ENCODE data around the gene SLC39A11. TPM values are rescaled to one million over a fixed set of nuclear protein-coding genes. Genes with fewer than 3 reads are reported as not detected.

SLC39A11 gene
- total RNA-seq, 2 donors from 2014 or later, result 18.1 to 20.1 TPM

GRCh38 chr17:72869630-72870029, 222.9 kb downstream of the SLC39A11 start:
- WGBS, 2 experiments (ENCODE audit: insufficient coverage in 1 of 2, insufficient read length in 1 of 2), result 89 to 100% methylated on average over 6 to 7 of the region's 7 CpGs
- H3K9ac ChIP-seq (ENCODE audit: extremely low read depth, low read length, poor library complexity, severe bottlenecking), result no peak overlapping the region
- Mint-ChIP-seq H3K27me3 (ENCODE audit: insufficient read depth) (no peaks in the 10 kb centered on the region), H3K36me3 (ENCODE audit: low read depth) (peaks cover 4% of the 10 kb centered on the region), H3K9me3 (peaks cover 23% of the 10 kb centered on the region), H3K4me3 (no peak overlapping the region), H3K27ac (no peak overlapping the region), H3K4me1 (no peaks in the 10 kb centered on the region)
- no peak for DNase-seq
- no peaks in the 10 kb centered on the region for H3K36me3 ChIP-seq (ENCODE audit: control insufficient read depth, insufficient read depth, low read length)
- no peak for TF ChIP-seq CTCF (conservative IDR thresholded peaks at IDR 0.05)
- no peak overlapping the region for H3K27ac ChIP-seq (ENCODE audit: low read depth, low read length)
- no peaks in the 10 kb centered on the region for H3K27me3 ChIP-seq (ENCODE audit: control insufficient read depth, insufficient read depth, low read length, poor library complexity, severe bottlenecking)
- H3K4me3 ChIP-seq (ENCODE audit: low read length), result no peak overlapping the region
- no peaks in the 10 kb centered on the region for H3K4me1 ChIP-seq (ENCODE audit: control insufficient read depth, insufficient read depth, low read length)
- H3K9me3 ChIP-seq (ENCODE audit: control insufficient read depth, low read length), result peaks cover 7% of the 10 kb centered on the region

GRCh38 chr17:72865954-72866353, 226.5 kb downstream of the SLC39A11 start:
- H3K36me3 ChIP-seq (ENCODE audit: control insufficient read depth, insufficient read depth, low read length), result no peaks in the 10 kb centered on the region
- WGBS, 2 experiments (ENCODE audit: insufficient coverage in 1 of 2, insufficient read length in 1 of 2), result 93 to 95% methylated on average over 3 to 7 of the region's 8 CpGs
- H3K27me3 Mint-ChIP-seq (ENCODE audit: insufficient read depth), result no peaks in the 10 kb centered on the region
- H3K9ac ChIP-seq (ENCODE audit: extremely low read depth, low read length, poor library complexity, severe bottlenecking), result no peak overlapping the region
- H3K36me3 Mint-ChIP-seq (ENCODE audit: low read depth), result peaks cover 4% of the 10 kb centered on the region
- H3K27me3 ChIP-seq (ENCODE audit: control insufficient read depth, insufficient read depth, low read length, poor library complexity, severe bottlenecking), result no peaks in the 10 kb centered on the region
- no peak overlapping the region for H3K4me3 Mint-ChIP-seq
- H3K27ac ChIP-seq (ENCODE audit: low read depth, low read length), result no peak overlapping the region
- H3K4me1 Mint-ChIP-seq, result no peaks in the 10 kb centered on the region
- no peak overlapping the region for H3K27ac Mint-ChIP-seq
- peaks cover 20% of the 10 kb centered on the region for H3K9me3 Mint-ChIP-seq
- DNase-seq, result peak; percentile 34
- no peak overlapping the region for H3K4me3 ChIP-seq (ENCODE audit: low read length)
- no peak for TF ChIP-seq CTCF (conservative IDR thresholded peaks at IDR 0.05)
- peaks cover 7% of the 10 kb centered on the region for H3K9me3 ChIP-seq (ENCODE audit: control insufficient read depth, low read length)
- H3K4me1 ChIP-seq (ENCODE audit: control insufficient read depth, insufficient read depth, low read length), result no peaks in the 10 kb centered on the region

GRCh38 chr17:72863526-72864211, 228.8 kb downstream of the SLC39A11 start:
- no peak for TF ChIP-seq CTCF (conservative IDR thresholded peaks at IDR 0.05)
- 90 to 100% methylated on average over 4 to 11 of the region's 11 CpGs for WGBS, 2 experiments (ENCODE audit: insufficient coverage in 1 of 2, insufficient read length in 1 of 2)
- Mint-ChIP-seq H3K27me3 (ENCODE audit: insufficient read depth) (no peaks in the 10 kb centered on the region), H3K4me3 (no peak overlapping the region), H3K36me3 (ENCODE audit: low read depth) (peaks cover 4% of the 10 kb centered on the region), H3K27ac (no peak overlapping the region), H3K4me1 (no peaks in the 10 kb centered on the region), H3K9me3 (peaks cover 27% of the 10 kb centered on the region)
- no peaks in the 10 kb centered on the region for H3K36me3 ChIP-seq (ENCODE audit: control insufficient read depth, insufficient read depth, low read length)
- H3K27ac ChIP-seq (ENCODE audit: low read depth, low read length), result no peak overlapping the region
- H3K4me1 ChIP-seq (ENCODE audit: control insufficient read depth, insufficient read depth, low read length), result no peaks in the 10 kb centered on the region
- no peak overlapping the region for H3K4me3 ChIP-seq (ENCODE audit: low read length)
- DNase-seq, result peak; percentile 35
- peaks cover 12% of the 10 kb centered on the region for H3K9me3 ChIP-seq (ENCODE audit: control insufficient read depth, low read length)
- no peaks in the 10 kb centered on the region for H3K27me3 ChIP-seq (ENCODE audit: control insufficient read depth, insufficient read depth, low read length, poor library complexity, severe bottlenecking)
- H3K9ac ChIP-seq (ENCODE audit: extremely low read depth, low read length, poor library complexity, severe bottlenecking), result no peak overlapping the region
